ENCODE results near the gene CDC25B.

Gene CDC25B

DNA sequence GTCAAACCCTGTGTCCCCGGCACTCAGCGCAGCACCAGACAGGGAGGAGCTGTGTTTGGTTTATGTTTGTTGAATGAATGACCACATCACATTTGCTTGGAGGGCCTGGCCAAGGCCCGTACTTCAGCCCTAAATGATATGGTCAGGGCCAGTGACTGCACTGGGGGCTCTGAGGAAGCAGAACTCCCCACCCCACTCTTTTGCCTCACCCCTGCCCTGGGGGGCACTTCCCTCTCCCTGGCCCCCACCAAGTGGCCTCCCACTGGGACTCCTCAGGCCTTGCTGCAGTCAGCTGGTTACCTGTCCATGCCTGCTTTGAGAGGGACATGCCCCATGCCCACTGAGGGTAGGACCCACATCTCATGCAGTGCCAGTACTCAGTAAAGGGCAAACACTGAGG is 31.5 kb upstream of the CDC25B start:
- no peak for DNase-seq

DNA sequence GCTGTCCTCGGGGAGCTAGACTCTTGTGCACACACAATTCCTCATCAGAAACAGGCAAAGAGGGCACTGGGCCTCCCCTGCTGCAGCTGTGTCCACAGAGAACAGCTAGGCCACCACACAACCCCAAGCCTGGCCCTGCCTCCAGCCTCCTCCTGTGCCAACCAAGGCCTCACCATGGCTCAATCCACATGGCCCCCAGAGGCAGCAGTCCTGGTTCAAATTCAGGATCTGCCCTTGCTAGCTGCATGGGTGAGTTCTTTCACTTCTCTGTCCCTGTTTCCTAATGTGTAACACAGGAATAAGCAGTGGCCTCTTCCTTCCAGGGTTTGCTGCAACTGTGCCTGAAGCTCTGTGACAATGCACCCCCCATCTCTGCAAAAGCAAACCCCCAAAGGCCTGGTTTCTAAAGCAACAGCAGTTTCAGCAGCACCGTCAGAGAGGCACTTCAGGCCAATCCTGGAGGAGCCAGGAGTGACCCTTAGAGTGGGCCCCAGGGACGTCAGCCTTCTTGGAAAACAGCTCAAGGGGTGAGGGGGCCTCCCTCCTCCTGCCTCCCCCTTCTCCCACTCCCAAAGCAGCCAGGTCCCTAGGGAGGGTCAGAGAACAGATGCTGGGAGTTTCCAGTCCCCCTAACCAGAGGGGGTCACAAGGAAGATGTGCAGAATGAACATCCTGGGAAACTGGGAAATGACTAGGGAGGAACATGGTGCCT is 30.8 kb upstream of the CDC25B start:
- DNase-seq = no peak

DNA sequence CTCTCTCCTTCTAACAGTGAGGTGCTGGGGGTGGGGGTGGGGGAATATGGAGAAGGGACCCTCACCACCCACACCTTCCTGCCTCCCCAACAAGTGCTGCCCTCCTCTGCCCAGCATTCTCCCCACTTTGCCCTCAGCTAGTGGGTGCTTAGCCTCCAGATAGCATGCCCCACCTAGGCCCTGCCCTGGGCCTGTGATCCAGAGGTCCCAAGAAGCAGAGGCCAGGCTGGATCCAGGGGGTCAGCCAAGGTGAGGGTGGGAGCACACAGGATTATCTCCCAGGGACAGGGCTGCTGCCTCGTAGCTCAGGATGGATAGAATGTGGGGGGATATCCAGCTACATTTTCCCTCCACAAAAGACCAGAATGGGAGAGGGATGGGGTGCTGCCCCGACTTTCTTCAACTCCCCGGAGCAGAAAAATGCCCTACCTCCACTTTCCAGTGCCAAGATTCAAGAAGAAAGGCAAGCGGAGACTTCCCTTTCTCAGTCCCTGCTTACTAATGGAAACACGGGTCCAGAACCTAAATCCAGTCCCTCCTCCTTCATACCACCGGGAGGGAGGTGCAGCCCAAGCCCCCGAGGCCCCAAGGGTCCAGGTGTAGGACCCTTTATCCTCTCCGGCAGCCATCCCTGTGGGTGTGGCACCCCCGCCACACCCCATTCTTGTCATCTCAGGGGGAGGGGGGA is 29.5 kb upstream of the CDC25B start:
- DNase-seq = no peak

DNA sequence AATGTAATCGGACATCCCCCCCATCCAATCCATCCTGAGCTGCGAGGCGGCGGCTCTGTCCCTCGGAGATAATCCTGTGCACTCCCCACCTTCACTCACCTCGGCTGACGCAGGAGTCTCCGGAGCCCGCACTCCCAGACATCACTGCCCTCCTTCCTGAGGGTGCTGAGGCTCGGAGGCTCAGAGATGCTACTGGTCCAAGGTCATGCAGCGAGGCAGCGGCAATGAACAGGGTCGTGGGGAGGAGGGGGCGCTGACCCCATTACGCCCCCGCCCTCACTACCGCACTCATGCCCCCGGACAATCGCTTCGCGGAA is 29.0 kb upstream of the CDC25B start:
- no peak for DNase-seq

DNA sequence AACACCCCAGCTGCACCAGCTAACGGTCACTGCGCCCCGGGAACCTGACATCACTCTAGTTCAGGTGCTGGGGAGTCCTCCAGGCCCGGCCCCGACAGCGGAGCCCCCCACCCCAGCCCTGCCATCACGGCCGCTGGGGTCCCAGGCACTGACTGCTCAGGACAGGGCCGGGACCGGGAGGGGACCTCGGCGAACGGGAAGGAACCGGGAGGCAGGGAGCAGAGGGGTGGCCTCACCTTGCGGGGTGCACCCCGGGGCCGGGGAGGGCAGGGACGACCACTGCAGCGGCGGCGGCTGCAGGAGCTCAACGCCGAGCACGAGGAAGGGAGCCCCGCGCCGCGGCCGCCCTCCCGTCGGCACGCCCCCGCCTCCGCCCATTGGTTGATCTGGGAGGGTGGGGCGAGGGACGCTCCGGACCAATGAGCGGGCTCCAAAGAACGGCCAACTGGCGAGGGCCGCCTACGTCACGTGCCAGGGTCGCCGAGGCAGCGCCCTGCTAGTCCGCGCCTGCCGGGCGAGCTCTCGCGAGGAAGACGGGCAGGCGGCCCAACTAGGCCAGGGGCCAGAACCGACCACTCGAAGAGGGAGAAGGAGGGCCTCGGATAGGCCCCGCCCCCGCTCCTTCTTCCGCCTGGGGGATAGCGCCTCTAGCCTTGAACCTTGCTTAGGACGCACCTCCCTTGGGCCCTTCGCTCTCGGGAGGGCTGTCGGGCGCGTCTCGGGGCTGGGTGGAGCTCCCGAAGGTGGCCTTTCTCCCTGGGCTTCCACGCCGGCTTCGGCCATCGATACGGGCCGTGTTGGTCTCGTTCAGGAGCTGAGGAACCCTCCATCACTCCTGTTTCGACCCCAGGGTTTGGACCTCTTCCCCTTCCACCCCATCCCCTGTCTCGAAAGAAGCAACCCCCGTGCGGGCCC is 28.4 kb upstream of the CDC25B start, which contains the start of gene ADISSP:
Gene ADISSP (minus strand): TSS at position 327 of the 915 bp plus-strand sequence. CDS start 7,653 bp downstream, outside the sequence.
- peak; percentile 97 for DNase-seq

DNA sequence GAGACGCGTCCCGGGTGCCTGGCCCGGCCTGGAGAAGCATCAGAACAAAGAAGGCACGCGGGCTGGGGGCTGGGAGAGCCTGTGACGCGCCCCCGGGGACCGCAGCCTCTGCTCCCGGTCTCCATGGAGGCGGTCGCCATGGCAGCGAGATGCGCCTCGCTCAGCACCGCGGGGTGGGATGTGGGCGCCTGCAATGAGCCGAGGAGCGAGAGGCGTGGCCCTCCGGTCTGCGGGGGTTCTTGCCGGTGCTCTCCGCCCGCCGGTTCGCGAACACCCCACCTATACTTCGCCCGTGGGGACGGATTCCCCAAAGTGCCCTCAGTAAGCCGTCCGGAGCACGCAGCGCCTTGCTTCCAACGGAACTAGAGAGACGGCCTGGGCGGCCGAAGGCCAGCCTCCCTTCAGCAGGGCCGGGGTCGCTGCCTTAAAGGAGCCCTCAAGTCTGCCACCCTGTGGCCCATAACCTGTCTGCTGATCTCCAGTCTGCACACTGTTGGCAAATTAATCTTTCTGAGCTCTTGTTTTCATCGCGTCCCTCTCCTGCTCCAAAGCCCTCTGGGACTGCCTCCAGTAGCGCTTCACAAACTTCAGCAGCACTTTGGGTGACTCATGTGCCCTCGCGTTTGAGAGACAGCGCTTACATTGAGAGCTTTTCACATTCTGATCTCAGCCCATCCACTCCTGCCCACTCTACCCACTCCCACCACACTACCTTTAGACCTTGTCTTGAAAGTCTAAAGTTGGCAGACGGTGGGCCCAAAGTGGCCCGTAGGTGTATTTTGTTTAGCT is 27.6 kb upstream of the CDC25B start:
- DNase-seq = peak; percentile 77

GRCh38 chr20:3771552-3772058 is 24.5 kb upstream of the CDC25B start:
- no peak for DNase-seq

GRCh38 chr20:3775457-3776108 is 20.5 kb upstream of the CDC25B start:
- DNase-seq = no peak

- no peak for DNase-seq
Measured at GRCh38 chr20:3777381-3777715, 18.8 kb upstream of the CDC25B start.

- DNase-seq = peak; percentile 42
Measured at GRCh38 chr20:3777716-3778629, 18.1 kb upstream of the CDC25B start.

- DNase-seq = no peak
Measured at GRCh38 chr20:3778976-3779375, 17.1 kb upstream of the CDC25B start.

- DNase-seq = peak; percentile 89
Measured at GRCh38 chr20:3781153-3781910, 14.8 kb upstream of the CDC25B start, which contains the start of gene SPEF1. SPEF1 (minus strand) TSS chr20:3781448; CDS start chr20:3781287, 161 bp downstream.

DNA sequence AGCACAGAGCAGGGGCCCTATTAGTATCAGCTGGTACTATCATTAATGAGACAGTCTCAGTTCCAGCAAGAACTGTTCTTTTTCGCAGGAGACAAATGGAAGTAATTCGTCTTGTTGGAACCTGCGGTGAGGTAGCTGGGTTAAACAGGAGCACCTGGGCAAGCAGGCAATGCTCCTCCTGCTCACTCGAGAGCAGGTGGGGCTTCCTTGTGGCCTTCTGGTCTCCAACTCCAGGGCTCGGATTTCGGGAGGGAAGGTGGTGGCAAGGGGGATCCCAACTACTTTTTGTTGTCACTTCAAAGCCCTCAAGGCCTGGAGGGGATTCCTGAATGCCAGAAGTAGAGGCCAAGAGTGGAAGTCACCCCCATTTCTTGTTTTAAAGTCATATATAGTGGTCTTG is 13.5 kb upstream of the CDC25B start:
- no peak for DNase-seq

- no peak for DNase-seq
Measured at GRCh38 chr20:3783068-3783489, 13.0 kb upstream of the CDC25B start.

GRCh38 chr20:3783511-3784195 is 12.5 kb upstream of the CDC25B start:
- DNase-seq = no peak

DNA sequence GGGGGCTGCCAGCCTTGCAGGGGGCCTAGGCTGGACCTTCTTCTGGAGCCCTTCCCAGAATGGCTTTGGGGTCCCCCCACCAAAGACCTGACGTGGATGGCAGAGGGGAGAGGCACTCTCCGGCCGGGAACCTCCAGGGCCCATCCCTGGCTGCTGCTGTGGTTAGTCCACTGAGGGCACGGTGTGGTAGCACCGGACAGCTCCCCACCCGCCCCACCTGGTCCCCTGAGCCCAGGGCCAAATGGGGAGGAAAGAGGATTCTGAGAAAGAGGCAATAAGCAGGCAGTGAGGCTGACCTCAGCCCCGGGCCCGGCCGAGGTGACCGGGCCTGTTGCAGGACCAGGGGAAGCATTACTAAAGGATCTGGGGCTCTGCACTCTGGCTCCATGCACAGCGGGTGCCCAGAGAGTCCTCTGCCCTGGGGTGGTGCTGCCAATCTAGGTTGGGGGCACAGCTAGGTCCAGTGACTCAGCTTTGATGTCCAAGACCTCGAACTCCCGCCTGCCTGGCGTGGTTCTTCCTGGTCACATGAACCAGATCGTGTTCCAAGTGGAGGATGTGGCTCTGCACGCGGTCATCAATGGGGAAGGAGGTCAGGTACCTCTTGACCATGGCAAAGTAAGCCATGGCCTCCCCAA is 11.8 kb upstream of the CDC25B start:
- DNase-seq = no peak

GRCh38 chr20:3784863-3785239 is 11.3 kb upstream of the CDC25B start:
- no peak for DNase-seq

DNA sequence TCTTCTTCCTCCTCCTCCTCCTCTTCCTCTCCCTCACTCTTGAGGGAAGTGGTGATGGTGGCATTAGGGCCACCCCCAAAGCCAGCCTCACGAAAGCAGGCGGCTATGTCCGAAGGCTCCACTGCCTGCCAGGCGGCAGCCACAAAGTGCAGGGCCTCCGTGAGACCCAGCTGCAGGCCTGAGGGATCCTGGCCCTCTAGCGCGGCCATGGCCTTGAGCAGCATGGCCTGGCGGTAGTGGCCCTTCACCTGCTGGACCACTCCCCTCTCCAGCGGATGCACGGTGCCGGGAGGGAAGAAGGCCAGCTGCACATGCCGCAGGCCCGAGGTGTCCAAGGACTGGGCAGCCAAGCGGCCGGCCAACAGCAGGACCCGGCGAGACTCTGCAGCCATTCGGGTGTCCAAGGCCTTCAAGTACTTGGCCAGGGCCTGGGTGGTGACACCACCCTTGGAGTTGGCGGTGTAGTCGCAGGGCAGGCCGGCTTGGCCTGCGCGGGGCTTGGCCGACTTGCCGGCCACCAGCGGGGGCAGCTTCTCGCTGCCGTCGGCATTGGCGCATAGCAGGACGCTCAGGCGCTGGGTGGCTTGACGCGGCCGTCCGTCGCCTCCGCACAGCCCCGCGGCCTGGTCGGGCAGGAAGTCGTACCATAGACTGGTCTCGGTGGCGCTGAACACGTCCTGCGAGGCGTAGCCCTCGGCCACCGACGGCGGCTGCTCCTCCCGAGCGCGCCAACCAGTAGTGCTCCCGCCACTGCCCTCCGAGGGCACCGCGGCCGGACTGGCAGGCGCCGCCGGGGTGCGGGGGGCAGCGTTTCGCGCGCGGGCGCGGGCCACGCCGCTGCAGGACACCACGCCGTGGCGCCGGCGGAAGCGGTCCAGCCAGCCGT is 10.6 kb upstream of the CDC25B start:
- no peak for DNase-seq

All from NCI-H1694 treated with DMSO at 0.1 percent for 48 hours (cell line).